ENCODE results near the gene TNRC6A. TPM values are rescaled to one million over a fixed set of nuclear protein-coding genes. Genes with fewer than 3 reads are reported as not detected.

Gene TNRC6A
- total RNA-seq, 2 donors from 2014 or later: 81.5 to 84.7 TPM

DNA sequence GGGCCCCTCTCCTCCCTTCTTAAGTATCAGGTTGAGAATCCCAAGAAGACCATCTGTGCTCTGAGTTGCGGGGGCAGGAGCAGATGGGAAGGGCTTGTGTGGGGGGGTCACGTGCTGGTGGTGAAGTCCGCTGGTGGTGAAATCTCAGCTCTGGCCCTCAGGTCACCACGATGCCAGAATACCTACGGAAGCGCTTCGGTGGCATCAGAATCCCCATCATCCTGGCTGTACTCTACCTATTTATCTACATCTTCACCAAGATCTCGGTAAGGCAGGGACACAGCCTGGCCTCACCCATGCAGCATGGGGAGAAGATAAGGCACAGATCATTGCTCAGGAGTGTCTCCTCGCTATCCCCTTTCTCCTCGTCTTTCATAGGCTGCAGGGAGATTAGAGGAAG, 146.0 kb downstream of the TNRC6A start:
- Histone ChIP-seq H3K4me1 (ENCODE audit: control insufficient read depth, insufficient read depth, low read length) (no peaks in the 10 kb centered on the region), H3K4me3 (ENCODE audit: low read length) (no peak overlapping the region), H3K36me3 (ENCODE audit: control insufficient read depth, insufficient read depth, low read length) (no peaks in the 10 kb centered on the region), H3K9ac (ENCODE audit: extremely low read depth, low read length, poor library complexity, severe bottlenecking) (no peak overlapping the region), H3K9me3 (ENCODE audit: control insufficient read depth, low read length) (no peaks in the 10 kb centered on the region), H3K27ac (ENCODE audit: low read depth, low read length) (no peak overlapping the region), H3K27me3 (ENCODE audit: control insufficient read depth, insufficient read depth, low read length, poor library complexity, severe bottlenecking) (no peaks in the 10 kb centered on the region)
- Mint-ChIP-seq H3K36me3 (ENCODE audit: low read depth) (no peaks in the 10 kb centered on the region), H3K9me3 (peaks cover 2% of the 10 kb centered on the region), H3K4me1 (no peaks in the 10 kb centered on the region), H3K4me3 (no peak overlapping the region), H3K27me3 (ENCODE audit: insufficient read depth) (no peaks in the 10 kb centered on the region), H3K27ac (no peak overlapping the region)
- 89 to 97% methylated on average over 9 to 10 of the region's 10 CpGs for whole genome bisulfite sequencing, 2 experiments (ENCODE audit: insufficient coverage in 1 of 2, insufficient read length in 1 of 2)
- no peak for DNase-seq
- no peak for TF ChIP-seq CTCF (conservative IDR thresholded peaks at IDR 0.05)

Other genes with a start within 250 kb of the TNRC6A start
- gene RBBP6, start 190.1 kb upstream of the TNRC6A start, total RNA-seq: 10 to 100 TPM; 70.3 to 76.6 TPM
- gene SLC5A11, start 116.3 kb downstream of the TNRC6A start, total RNA-seq: under 1 TPM in 1 of 2 donors, not detected in 1; 0.29 TPM

Data from endodermal cell (in vitro differentiated cells).